Activated CD8-positive, alpha-beta memory T cell treated with anti-CD3 and anti-CD28 coated beads, Interleukin-2, amount 50 U/mL, for 1 hour (primary cell): Measurements from ENCODE around the gene CETP.

Experiments used
- DNase-seq: peaks from one replicate; pipeline ENCODE4 v3.0.0-alpha.2; 2020; ENCODE audit errors: extremely low read depth

The CETP gene

GRCh38 chr16:57020651-57021050, 58.9 kb downstream of the CETP start:
- no peak for DNase-seq

GRCh38 chr16:57021757-57022156, 60.0 kb downstream of the CETP start:
- no peak for DNase-seq

GRCh38 chr16:57022445-57022844, 60.7 kb downstream of the CETP start:
- DNase-seq = no peak

GRCh38 chr16:57023541-57024249, 61.9 kb downstream of the CETP start:
- DNase-seq = peak; percentile 51

GRCh38 chr16:57024894-57025680, 63.3 kb downstream of the CETP start:
- no peak for DNase-seq

GRCh38 chr16:57025941-57026777, 64.4 kb downstream of the CETP start:
- no peak for DNase-seq

GRCh38 chr16:57026778-57027062, 65.0 kb downstream of the CETP start:
- no peak for DNase-seq

GRCh38 chr16:57027067-57027466, 65.3 kb downstream of the CETP start:
- no peak for DNase-seq

GRCh38 chr16:57028086-57028485, 66.3 kb downstream of the CETP start:
- DNase-seq = no peak

- DNase-seq = no peak
Measured at GRCh38 chr16:57029161-57030160, 67.7 kb downstream of the CETP start.

GRCh38 chr16:57030346-57030902, 68.7 kb downstream of the CETP start:
- DNase-seq = no peak

- no peak for DNase-seq
Measured at GRCh38 chr16:57031156-57031555, 69.4 kb downstream of the CETP start.

- DNase-seq = no peak
Measured at GRCh38 chr16:57032346-57032745, 70.6 kb downstream of the CETP start.

GRCh38 chr16:57032931-57033330, 71.2 kb downstream of the CETP start:
- DNase-seq = no peak
